ENCODE measurements around the gene SPRR5. TPM values are rescaled to one million over a fixed set of nuclear protein-coding genes. Genes with fewer than 3 reads are reported as not detected.

The SPRR5 gene
- polyA plus RNA-seq, 1 donor (not counting 4 experiments of a cell fraction or from before 2014, with no cell fraction given): 0.30 TPM

DNA sequence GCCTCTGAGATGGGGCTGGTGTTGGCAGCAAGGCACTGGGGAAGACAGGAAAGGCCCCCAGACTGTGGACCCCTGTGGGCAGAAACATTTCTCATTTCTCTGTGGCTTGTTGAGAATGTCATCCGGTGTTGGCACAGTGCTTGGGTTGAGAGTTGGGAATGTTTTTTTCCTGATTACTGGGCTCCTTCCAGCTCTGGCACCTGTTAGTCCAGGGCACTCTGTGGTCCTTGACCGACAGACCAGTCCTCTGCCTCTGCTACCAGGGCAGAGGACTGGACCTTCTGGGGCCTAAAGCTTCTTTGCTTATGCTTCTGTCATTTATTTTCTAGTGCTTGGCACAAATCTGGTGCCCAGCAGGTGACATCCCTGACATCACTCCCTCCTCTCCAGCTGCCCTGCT lies 4.8 kb upstream of the SPRR5 start:
- DNase-seq (ENCODE audit: low read depth, low spot score) (no peak), FAIRE-seq (no peak)
- H3K4me3 ChIP-seq (ENCODE audit: control insufficient read depth in 2 of 3, extremely low read depth in 1 of 3, insufficient read depth in 2 of 3, low read depth in 1 of 3, low read length in 3 of 3): no peak overlapping the region
- no peak overlapping the region for H3K27ac ChIP-seq (ENCODE audit: control insufficient read depth, insufficient read depth, low read length)
- TF ChIP-seq CTCF (optimal IDR thresholded peaks at IDR 0.05 in 1 of 3, IDR thresholded peaks at IDR 0.05 in 1 of 3, conservative IDR thresholded peaks at IDR 0.05 in 1 of 3; ENCODE audit: extremely low read depth in 1 of 3, insufficient read depth in 2 of 3, low read length in 3 of 3) (no peak), EZH2 (IDR thresholded peaks at IDR 0.05; ENCODE audit: low read length) (no peak)
- dilution Hi-C loops (cut with MboI; ENCODE audit: extremely low pct_ligation_motif_present, low sequenced_read_pairs): no loop called here
- H3K4me2 ChIP-seq (ENCODE audit: control insufficient read depth, extremely low read depth, insufficient read depth, low read depth, low read length): no peak overlapping the region
- no peaks in the 10 kb centered on the region for H3K79me2 ChIP-seq (ENCODE audit: control insufficient read depth, insufficient read depth, low read length)
- H2AFZ ChIP-seq (ENCODE audit: control insufficient read depth, low read length): no peak overlapping the region
- no peak overlapping the region for H3K9ac ChIP-seq (ENCODE audit: control insufficient read depth, extremely low read depth, insufficient read depth, low read length)
- H3K27me3 ChIP-seq (ENCODE audit: control insufficient read depth, extremely low read depth, insufficient read depth, low read length): no peaks in the 10 kb centered on the region
- H3K4me1 ChIP-seq (ENCODE audit: control insufficient read depth, extremely low read depth, insufficient read depth, low read length): peaks cover 21% of the 10 kb centered on the region
- no peaks in the 10 kb centered on the region for H4K20me1 ChIP-seq (ENCODE audit: control insufficient read depth, extremely low read depth, insufficient read depth, low read length)
- no peaks in the 10 kb centered on the region for H3K9me3 ChIP-seq (ENCODE audit: control insufficient read depth, low read depth, low read length)
- H3K36me3 ChIP-seq (ENCODE audit: control insufficient read depth in 2 of 2, extremely low read depth in 1 of 2, insufficient read depth in 2 of 2, low read length in 2 of 2): no peaks in the 10 kb centered on the region
- no peaks in the 10 kb centered on the region for H3K9me1 ChIP-seq (ENCODE audit: control insufficient read depth, extremely low read depth, insufficient read depth, low read length)

DNA sequence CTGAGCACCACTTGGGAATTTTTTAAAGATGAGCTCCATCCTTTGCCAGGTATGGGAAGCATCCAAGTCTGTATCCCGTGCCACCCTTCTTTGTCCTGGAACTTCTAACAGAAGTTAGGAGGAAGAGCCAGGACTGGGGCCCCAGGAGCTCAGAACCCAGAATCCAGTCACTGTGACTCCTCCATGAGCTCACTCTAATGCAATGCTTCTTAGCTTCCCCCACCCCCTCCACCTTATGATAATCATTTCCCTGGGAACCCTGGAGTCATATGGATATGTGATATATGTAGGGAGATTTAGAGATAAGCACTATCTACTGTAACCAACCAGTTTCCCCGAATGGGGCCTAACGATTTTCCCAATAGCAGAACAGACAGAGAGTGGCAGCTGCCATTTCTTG lies 758 bp upstream of the SPRR5 start:
- H3K4me2 ChIP-seq (ENCODE audit: control insufficient read depth, extremely low read depth, insufficient read depth, low read depth, low read length): no peak overlapping the region
- FAIRE-seq: no peak
- H3K9me1 ChIP-seq (ENCODE audit: control insufficient read depth, extremely low read depth, insufficient read depth, low read length): no peaks in the 10 kb centered on the region
- no peak overlapping the region for H3K27ac ChIP-seq (ENCODE audit: control insufficient read depth, insufficient read depth, low read length)
- H3K4me1 ChIP-seq (ENCODE audit: control insufficient read depth, extremely low read depth, insufficient read depth, low read length): peaks cover 21% of the 10 kb centered on the region
- no peaks in the 10 kb centered on the region for H3K79me2 ChIP-seq (ENCODE audit: control insufficient read depth, insufficient read depth, low read length)
- TF ChIP-seq CTCF (optimal IDR thresholded peaks at IDR 0.05 in 1 of 3, IDR thresholded peaks at IDR 0.05 in 1 of 3, conservative IDR thresholded peaks at IDR 0.05 in 1 of 3; ENCODE audit: extremely low read depth in 1 of 3, insufficient read depth in 2 of 3, low read length in 3 of 3) (no peak), EZH2 (IDR thresholded peaks at IDR 0.05; ENCODE audit: low read length) (no peak)
- H3K9me3 ChIP-seq (ENCODE audit: control insufficient read depth, low read depth, low read length): no peaks in the 10 kb centered on the region
- no peak overlapping the region for H2AFZ ChIP-seq (ENCODE audit: control insufficient read depth, low read length)
- H4K20me1 ChIP-seq (ENCODE audit: control insufficient read depth, extremely low read depth, insufficient read depth, low read length): no peaks in the 10 kb centered on the region
- H3K4me3 ChIP-seq (ENCODE audit: control insufficient read depth in 2 of 3, extremely low read depth in 1 of 3, insufficient read depth in 2 of 3, low read depth in 1 of 3, low read length in 3 of 3): no peak overlapping the region
- dilution Hi-C loops (cut with MboI; ENCODE audit: extremely low pct_ligation_motif_present, low sequenced_read_pairs): no loop called here
- H3K36me3 ChIP-seq (ENCODE audit: control insufficient read depth in 2 of 2, extremely low read depth in 1 of 2, insufficient read depth in 2 of 2, low read length in 2 of 2): no peaks in the 10 kb centered on the region
- H3K9ac ChIP-seq (ENCODE audit: control insufficient read depth, extremely low read depth, insufficient read depth, low read length): no peak overlapping the region
- H3K27me3 ChIP-seq (ENCODE audit: control insufficient read depth, extremely low read depth, insufficient read depth, low read length): no peaks in the 10 kb centered on the region
- no peak for DNase-seq (ENCODE audit: low read depth, low spot score)

All from keratinocyte (primary cell).